ENCODE measurements around the gene TMEM163.

DNA sequence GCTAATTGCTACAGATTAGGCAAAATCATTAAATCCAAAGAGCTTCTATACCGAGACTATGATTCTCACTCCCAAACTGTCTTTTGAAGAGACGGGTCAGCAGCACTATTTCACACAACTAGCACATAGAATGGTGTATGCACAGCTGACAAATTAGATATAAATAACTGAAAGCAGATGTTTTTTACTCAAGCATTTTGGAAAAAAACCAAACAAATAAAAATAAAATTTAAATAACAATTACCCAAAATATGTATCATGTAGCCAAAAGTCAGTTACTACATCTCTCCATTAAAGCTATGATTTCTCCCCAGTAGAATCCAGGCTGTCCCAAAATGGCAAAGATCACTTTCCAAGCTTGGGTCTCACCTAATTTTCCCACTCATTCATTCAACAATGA is 107.9 kb downstream of the TMEM163 start:
- TF ChIP-seq, protein P1, sequence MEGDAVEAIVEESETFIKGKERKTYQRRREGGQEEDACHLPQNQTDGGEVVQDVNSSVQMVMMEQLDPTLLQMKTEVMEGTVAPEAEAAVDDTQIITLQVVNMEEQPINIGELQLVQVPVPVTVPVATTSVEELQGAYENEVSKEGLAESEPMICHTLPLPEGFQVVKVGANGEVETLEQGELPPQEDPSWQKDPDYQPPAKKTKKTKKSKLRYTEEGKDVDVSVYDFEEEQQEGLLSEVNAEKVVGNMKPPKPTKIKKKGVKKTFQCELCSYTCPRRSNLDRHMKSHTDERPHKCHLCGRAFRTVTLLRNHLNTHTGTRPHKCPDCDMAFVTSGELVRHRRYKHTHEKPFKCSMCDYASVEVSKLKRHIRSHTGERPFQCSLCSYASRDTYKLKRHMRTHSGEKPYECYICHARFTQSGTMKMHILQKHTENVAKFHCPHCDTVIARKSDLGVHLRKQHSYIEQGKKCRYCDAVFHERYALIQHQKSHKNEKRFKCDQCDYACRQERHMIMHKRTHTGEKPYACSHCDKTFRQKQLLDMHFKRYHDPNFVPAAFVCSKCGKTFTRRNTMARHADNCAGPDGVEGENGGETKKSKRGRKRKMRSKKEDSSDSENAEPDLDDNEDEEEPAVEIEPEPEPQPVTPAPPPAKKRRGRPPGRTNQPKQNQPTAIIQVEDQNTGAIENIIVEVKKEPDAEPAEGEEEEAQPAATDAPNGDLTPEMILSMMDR (IDR thresholded peaks at IDR 0.05; ENCODE audit: low read length), result no peak
- no peak for TF ChIP-seq EZH2 (IDR thresholded peaks at IDR 0.05; ENCODE audit: borderline replicate concordance, low read length)

All from OCI-LY1 (cell line).